ENCODE data around the gene MYO18B.

The MYO18B gene

DNA sequence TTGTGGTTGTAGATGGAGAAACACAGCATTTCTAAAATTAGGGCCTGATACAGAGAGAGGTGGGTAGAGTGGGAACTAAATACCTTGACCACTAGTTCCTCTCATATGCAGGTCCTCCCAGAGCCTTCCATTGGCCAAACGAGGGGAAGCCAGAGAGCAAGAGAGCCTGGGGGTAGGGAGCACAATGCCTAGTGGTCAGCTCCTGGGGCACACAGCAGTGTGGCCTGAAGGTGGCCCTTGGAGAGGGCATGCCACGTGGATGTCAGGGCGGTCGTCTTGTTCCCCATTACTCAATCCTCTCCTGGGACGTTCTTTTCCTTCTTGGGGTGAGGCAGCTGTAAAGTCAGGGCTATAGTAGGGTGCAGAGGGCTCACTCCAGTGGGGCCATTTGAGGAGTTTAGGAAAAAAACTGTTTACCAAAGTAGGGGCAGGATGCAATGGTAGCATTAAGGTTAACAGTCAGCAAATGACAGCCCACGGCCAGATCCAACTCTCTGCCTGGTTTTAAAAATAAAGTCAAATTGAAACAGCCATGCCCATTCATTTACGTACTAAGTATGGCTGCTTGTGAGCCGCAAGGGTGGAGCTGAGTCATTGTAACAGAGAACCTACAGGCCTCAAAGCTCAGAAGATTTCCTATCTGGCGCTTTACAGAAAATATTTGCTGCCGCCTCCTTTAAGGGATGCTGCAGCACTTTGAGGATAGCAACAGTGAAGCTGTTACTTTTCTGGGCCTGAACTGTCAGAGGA lies 7.6 kb downstream of the MYO18B start:
- no peak for DNase-seq

DNA sequence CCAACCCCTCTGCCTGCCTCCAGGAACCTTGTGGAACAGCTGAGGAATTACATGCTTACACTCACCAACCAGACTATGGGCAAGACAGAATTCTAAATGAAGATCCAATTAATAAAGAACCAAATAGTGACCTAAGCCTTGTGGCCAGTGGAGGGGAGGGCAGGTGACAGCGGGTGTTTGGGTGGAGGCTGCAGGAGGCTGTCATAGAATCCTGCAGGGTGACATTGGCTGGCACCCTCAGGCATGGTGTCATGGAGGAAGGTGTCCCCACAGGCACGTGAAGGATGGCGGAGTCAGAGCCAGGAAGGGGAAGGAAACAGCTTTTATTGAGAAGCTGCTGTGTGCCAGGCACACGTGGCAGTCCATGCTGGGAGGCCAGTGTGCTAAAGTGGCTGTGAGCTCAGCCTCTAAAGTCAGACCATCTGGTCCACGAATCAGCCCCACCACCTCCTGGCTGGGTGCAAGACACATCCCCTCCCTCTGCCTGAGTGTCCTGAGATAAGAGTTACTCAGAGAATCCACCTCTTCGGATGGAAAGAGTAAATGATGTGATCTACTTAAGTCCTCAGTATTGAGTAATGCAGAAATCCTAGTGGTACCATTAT lies 8.7 kb downstream of the MYO18B start:
- no peak for DNase-seq

DNA sequence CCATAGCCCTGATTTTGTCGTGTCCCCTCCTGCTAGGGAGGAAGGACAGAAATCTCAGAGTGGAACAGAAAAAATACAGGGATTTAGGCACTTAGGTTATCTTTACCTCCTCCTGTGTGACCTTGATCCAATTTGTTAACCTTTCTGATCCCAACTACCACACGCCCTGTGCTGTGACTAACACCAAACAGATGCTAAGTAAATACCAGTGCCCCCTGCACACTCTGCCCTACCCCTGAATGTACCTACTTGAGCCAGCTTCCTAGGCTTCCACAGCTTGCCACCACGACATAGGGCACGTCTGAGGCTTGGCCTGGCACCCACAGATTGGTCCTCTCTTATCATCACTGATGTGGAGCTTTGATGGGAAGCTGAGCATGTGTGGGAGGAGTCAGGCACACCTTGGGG lies 9.2 kb downstream of the MYO18B start:
- DNase-seq, result no peak

DNA sequence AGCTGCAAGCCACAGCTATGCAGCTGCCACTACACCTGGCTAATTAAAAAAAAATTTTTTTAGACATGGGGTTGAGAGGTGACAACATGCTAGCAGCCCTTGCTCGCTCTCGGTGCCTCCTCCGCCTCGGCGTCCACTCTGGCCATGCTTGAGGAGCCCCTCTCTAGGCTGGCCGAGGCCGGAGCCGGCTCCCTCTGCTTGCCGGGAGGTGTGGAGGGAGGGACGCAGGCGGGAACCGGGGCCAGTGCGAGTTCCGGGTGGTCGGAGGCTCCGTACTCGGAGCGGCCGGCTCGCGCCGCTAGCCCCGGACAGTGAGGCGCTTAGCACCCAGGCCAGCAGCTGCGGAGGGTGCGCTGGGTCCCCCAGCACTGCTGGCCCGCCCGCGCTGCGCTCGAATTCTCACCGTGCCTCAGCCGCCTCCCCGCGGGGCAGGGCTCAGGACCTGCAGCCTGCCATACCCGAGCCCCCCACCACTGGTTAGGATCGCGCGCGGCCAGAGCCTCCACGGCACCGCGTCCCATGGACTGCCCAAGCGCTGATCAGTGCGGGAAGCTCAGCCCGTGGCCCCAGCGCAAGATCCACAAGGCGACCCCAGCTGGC lies 10.7 kb downstream of the MYO18B start:
- no peak for DNase-seq

DNA sequence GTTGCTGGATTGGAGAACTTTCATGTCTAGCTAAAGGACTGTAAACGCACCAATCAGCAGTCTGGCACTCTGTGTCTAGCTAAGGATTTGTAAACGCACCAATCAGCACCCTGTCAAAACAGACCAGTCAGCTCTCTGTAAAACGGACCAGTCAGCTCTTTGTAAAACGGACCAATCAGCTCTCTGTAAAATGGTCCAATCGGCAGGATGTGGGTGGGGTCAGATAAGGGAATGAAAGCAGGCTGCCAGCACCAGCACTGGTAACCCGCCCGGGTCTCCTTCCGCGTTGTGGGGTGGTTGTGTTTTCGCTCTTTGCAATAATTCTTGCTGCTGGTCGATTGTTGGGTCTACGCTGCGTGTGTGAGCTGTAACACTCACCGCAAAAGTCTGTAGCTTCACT lies 11.3 kb downstream of the MYO18B start:
- no peak for DNase-seq

DNA sequence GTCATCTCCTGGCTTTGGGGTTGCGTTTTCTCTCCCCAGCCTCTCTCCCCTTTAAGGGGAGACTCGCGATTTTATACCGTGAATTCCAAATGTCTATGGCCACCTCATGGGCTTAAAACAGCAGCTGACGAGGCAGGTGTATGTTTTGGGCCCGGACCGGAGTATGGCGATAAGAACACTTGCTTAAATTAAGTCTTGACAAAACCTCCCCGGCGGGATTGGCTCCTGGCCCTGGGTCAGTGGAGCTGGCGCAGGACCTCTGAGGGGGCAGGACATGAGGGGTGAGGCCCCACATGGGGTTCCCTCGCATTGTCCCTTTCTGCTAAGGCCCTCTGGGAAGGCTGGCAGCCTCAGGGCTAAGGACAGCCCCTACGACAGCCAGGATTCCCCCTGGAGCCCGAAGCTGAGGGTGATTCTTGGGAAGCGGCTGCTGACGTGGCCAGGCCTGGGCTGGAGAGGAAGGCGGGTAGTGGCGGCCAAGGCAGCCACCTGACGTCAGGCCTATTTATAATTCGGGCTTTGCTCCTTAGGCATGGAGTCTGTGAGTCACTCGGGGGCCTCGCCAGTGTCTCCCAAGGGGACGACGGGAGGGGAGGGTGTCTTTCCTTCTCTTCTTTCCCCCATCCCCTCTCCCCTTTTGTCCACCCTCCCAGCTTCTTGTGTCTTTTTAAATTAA lies 12.7 kb downstream of the MYO18B start:
- DNase-seq, result no peak

DNA sequence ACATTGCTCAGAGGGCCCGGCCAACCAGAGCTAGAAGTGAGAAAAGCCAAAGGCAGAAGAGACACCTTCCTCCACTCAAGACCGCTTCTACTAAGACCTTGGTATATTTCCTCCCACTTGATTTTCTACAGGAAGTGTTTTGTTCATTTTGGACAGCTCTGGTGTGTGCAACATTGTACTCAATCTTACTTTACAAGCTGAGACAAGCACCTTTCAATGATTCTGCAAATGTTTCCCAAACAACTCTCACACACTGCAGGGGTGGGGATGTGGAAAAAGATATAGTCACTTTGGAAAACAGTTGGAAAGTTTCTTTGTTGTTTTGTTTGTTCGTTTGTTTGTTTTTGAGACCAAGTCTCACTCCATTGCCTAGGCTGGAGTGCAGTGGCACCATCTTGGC lies 15.7 kb downstream of the MYO18B start:
- no peak for DNase-seq

DNA sequence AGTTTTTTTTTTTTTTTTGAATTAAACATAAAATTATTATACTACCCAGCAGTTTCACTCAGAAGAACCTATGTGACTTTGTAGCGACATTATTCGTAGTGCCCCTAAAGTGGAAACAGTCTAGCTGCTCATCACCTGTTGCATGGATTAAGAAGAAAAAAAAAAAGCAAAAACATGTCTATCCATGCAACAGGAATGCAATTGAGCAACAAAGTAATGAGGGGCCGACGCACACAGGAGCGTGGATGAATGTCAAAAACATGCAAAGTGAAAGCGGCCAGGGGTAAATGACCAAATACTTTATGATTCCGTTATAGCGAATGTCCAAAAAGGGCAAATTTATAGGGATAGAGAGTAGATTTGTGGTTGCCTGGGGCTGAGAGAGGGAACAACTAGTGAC lies 16.3 kb downstream of the MYO18B start:
- no peak for DNase-seq

DNA sequence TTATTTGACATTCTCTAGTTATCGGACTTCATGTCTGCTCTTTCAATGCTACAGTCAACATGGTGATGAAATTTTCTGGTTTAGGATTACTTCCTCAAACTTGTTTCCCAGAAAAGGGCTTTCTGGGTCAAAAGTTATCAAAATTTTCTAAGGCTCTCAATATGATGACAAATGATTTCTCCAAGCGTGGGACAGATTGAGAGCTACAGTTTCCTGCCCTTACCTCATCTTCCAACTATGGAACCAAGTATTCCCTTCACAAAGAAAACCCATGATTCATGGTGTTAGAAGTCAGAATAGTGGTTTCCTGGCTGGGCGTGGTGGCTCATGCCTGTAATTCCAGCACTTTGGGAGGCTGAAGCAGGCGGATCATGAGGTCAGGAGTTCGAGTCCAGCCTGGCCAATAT lies 17.8 kb downstream of the MYO18B start:
- no peak for DNase-seq

DNA sequence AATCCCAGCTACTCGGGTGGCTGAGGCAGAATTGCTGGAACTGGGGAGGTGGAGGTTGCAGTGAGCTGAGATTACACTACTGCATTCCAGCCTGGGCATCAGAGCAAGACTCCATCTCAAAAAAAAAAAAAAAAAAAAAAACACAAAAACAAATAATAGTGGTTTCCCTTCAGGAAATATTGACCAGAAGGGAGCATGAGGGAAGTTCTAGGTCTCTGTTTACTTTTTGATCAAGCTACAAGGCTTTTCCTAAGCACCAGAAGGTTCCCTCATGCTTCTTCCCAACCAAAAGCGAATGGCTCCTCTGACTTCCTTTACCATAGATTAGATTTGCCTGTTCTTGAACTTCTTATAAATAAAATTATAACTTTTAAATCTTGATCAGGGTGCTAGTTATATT lies 18.3 kb downstream of the MYO18B start:
- no peak for DNase-seq

DNA sequence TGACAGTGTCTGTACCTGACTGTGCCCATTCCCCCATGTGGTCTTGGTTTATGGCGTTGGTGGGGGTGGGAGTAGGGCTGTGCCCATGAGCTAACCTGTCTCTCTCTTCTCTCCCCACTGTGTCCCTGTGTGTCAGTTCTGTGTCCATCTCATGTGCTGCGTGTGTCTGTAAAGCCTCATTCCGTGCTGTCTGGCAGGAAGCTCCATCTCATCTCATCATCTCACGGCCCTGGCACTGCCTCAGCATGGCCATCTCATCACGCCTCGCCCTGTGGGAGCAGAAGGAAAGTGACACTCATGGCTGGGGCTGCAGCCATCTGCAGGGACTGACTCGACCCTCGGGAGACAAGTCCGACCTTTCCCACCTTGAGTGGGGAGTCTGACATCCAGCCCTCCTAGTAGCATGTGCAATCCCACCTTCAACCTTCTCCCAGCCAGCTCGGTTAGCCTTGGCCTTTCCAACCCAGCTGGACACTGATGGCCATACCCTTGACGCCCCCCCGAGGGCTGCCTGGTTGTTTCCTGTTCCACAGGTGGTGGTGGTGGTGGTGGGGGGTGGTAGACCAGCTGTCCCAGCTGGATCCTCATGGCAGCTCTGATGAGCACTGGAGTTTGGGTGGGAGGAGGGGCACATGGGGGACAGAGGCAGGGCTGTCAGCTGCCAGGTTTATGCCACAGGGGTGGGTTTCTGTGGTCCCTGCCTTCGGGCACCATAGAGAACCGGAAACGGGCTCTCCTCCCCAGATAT lies 19.0 kb downstream of the MYO18B start:
- no peak for DNase-seq

DNA sequence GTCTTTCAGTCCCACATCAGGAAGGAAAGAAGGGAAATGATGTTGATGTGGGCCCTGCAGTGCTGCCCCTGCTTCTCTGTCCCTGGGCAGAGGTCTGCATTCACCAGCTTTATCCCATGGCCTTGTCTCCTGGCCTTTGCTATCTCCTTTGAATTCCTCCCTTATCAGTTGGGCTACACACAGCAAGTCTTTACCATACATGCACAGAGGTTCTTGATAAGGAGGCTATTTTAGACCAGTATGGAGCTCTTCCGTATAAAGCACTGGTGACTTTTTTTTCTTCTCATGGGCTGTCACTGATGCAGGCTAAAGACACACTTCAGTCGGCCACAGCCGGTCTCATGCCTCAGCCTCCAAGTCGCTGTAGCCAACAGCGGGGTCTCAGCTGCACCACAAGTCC lies 20.2 kb downstream of the MYO18B start:
- DNase-seq, result no peak

DNA sequence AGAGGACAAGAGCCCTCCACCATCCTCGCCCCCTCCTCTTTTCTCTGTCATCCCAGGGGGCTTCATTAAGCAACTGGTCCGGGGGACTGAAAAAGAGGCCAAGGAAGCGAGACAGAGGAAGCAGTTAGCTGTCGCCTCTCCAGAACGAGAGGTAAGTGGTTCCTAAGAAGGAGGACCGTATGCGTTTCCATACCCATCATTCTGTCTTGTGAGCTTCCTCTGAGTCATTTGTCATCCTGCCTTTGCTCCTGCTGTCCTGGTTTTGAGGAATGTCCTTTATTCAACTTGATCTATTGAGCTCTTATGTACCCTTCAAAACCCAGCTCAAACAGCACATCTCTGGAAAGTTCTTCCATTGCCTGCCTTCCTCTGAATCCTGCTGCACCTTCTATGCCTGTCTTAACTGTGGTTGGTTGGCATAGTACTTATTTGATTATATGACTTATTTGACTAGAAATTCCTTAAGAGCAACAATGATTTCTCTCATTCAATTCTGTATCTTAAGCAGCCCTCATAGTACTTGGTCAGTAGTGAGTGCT lies 21.3 kb downstream of the MYO18B start:
- no peak for DNase-seq

DNA sequence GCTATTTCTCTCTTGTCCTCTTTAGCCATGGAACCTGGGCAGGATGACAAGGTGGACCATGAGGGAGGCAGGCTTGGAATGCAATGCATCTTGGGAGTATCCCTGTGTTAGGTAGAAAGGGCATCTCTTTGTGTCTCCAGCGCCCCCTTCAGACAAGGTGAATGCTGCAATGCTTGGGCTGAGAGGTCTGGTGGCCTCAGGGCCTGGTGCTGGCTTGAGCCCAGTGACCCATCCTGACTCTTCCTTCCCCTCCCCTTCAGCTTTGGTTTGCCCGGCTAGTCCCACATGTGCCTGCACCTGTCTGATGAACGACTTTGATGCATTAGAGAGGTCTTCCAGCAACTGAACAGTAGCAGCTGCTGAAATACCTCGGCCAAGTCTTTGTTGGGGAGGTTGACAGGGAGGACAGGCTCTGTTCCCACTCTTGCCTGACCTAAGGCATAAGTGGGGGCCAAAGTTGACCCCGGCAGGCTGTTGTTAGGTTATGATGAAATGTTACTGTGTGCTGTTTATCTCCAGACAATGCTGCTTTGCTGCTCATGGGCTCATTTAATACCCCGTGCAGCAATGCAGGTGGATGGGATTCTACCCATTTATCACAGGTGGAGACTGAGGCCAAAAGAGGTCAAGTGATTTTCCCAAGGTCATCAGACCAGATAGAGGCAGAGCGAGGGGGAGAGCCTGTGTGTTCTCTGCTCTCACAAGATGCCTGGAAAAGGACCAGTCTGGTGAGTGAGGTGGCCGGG lies 22.5 kb downstream of the MYO18B start:
- DNase-seq, result no peak

DNA sequence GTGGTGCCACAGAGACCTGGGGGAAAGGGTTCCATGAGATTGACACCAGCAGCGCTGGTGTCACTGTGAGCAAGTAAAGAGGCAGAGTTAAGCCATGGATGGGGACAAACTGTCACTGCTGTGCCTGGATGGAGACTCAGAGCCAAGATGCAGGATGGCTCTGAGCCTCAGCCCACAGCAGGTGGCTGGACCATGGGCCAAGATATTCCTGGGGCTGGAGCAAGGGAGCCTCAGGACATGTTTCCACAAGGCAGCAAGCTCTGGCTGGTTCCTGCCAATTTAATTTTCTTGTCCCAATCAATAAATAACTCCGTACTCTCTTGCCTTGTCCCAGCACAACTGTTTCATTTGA lies 23.0 kb downstream of the MYO18B start:
- DNase-seq, result no peak

DNA sequence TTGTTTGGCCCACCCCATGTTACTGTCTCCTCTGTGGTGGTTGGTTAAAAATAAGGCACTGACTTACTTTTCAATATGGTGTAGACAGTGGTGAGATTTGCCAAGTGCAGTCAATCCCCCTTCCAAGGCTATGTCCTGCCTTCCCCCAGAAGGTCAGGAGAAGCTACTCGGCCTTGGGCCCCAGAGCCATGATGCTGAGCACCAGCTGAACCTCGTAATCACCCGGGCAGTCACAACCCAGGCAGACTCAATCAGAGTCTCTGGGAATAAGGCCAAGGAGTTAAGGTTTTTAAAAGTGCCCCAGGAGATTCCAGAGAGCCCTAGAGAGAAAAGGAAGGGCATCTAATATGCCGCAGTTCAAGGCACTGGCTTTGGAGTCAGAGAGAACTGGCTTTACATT lies 23.8 kb downstream of the MYO18B start:
- DNase-seq, result no peak

DNA sequence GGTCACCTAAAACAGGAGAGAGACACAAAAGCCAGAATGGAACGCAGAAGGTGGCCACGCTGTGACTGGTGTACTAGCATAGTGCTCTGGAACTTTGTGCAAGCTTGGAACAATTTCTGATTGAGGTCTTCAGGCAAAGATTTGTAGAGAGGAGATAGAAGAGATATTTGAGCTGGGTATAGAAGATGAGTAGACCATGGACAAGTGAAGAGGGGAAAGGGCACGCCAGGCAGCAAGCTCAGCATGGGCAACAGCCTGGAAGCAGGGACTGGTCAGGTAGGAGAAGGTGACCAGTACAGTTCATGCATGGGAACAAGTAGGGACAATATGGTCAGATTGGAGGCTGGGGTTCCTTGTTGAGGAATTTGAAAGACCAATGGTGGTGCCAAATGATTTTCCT lies 24.4 kb downstream of the MYO18B start:
- no peak for DNase-seq

DNA sequence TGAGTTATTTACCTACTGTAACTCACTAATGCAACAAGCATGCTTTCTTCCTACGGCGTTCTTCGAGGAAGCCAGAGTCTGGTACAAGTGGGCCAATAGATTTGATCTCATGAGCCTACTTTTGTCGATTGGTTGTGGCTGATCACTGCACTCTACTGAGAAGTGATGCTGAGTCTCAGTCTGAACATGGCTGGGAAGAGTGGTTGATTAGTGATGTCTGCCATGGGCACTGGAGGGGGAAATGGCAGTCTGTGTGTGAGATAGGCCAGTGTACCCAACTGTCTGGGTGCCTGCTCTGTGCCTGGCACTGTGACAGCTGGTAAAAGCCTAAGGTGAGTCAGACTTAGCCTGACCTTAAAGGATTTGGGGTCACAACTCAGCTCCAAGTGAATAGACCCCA lies 28.3 kb downstream of the MYO18B start:
- DNase-seq, result no peak

DNA sequence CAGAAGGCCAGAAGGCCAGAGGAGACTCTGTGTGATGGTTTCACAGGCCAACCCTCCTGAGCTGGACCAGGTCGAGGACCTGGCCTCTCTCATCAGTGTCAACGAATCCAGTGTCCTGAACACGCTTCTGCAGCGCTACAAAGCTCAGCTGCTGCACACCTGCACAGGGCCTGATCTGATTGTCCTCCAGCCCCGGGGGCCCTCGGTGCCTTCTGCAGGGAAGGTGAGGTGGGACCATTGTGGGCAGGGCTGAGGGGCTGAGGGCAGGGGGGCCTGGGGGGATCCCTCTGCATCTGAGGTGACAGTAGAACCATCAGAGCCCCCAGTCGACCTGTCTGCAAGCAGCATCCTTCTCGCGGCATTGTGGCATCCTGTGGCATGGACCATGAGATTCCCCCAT lies 30.3 kb downstream of the MYO18B start:
- DNase-seq, result no peak

DNA sequence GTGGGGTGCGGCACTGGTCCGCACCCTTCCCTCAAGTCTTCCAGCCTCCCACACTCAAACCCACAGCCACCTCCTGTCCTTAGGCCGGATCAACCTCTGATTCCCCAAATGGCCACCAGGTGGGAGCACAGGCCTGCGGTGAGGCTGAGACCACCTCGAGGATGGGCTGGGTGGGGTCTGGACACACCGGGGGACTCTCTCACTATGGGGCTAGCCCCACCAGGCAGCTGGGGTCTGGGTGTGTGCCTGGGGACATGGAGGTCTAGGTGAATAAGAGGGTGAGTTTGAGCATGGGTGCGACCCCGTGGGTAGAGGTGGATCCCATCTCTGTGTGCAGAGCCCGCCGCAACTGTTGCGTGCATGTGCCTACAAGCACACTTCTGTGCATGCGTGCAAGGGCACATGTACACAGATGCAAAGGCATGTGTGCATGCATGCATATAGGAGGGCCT lies 32.6 kb downstream of the MYO18B start:
- no peak for DNase-seq

DNA sequence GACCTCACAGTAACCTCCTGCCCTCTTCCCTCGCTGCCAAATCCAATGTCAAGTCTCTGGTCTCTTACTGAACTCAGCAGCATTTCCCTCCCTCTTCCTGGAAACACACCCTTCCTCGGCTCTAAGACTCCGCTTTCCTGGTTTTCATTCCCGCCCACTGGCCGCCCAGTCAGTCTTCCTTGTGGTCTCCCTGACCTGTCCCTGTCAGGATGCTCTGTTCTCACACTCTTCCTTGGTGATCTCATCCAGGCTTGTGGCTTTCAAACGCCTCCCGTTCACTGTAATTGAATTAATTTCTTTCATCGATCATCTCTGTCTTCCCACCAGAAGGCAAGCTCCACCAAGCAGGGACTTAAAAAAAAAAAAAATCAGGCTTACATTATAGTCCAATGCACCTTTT lies 33.5 kb downstream of the MYO18B start:
- DNase-seq, result no peak

DNA sequence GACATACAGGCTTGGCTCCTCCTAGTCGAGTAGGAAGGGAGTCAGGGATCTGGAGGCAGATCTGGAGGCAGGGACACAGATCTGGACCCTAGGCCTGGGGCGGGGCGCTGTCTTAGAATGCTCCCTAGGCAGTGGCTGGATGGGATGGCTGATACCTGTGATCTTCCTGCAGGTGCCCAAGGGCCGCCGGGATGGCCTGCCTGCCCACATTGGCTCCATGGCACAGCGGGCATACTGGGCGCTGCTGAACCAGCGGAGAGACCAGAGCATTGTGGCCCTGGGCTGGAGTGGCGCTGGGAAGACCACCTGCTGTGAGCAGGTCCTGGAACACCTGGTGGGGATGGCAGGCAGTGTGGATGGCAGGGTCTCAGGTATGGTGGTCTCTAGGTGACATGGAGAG lies 35.4 kb downstream of the MYO18B start:
- no peak for DNase-seq

Measured in activated CD4-positive, CD25-positive, alpha-beta regulatory T cell (primary cell).